ENCODE results near the gene SNX18.

DNA sequence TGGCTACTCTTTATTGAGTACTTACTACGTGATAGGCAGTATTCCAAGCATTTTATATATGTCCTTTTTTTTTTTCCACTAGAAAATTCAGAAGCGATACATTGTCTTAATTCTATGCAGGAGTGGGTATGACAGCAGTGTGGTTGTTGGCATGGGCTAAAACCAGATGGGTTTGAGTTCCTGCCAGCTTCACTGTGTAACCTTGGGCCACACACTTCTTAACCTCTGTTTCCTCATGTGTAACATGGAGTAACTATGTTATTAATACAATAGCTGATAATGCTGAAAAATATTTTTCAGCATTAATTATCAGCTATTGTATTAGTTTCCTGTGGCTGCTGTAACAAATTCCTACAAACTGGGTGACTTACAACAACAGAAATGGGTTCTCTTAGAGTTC, 12.0 kb downstream of the SNX18 start:
- TF ChIP-seq, protein P1, sequence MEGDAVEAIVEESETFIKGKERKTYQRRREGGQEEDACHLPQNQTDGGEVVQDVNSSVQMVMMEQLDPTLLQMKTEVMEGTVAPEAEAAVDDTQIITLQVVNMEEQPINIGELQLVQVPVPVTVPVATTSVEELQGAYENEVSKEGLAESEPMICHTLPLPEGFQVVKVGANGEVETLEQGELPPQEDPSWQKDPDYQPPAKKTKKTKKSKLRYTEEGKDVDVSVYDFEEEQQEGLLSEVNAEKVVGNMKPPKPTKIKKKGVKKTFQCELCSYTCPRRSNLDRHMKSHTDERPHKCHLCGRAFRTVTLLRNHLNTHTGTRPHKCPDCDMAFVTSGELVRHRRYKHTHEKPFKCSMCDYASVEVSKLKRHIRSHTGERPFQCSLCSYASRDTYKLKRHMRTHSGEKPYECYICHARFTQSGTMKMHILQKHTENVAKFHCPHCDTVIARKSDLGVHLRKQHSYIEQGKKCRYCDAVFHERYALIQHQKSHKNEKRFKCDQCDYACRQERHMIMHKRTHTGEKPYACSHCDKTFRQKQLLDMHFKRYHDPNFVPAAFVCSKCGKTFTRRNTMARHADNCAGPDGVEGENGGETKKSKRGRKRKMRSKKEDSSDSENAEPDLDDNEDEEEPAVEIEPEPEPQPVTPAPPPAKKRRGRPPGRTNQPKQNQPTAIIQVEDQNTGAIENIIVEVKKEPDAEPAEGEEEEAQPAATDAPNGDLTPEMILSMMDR (IDR thresholded peaks at IDR 0.05 in 2 of 3, conservative IDR thresholded peaks at IDR 0.05 in 1 of 3; ENCODE audit: borderline replicate concordance in 1 of 3, insufficient read depth in 1 of 3, low read depth in 2 of 3, low read length in 2 of 3) = no peak
- TF ChIP-seq POLR2A (IDR thresholded peaks at IDR 0.05; ENCODE audit: borderline replicate concordance, extremely low read depth, insufficient read depth, insufficient read length) (no peak), SP1 (IDR thresholded peaks at IDR 0.05; ENCODE audit: low read depth) (no peak), EZH2 (IDR thresholded peaks at IDR 0.05) (no peak), JUND (IDR thresholded peaks at IDR 0.05) (no peak), EGR1 (IDR thresholded peaks at IDR 0.05; ENCODE audit: low read depth) (no peak), YY1 (IDR thresholded peaks at IDR 0.05; ENCODE audit: extremely low read depth, insufficient replicate concordance, low read depth, low read length) (no peak), FOSL1 (IDR thresholded peaks at IDR 0.05; ENCODE audit: low read depth) (no peak), ELF1 (IDR thresholded peaks at IDR 0.05; ENCODE audit: borderline replicate concordance, low read depth) (no peak), POLR2AphosphoS5 (IDR thresholded peaks at IDR 0.05; ENCODE audit: low read depth, low read length) (no peak)
- TF ChIP-seq, protein P2, sequence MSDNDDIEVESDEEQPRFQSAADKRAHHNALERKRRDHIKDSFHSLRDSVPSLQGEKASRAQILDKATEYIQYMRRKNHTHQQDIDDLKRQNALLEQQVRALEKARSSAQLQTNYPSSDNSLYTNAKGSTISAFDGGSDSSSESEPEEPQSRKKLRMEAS (IDR thresholded peaks at IDR 0.05) = no peak
- TF ChIP-seq, protein P3, sequence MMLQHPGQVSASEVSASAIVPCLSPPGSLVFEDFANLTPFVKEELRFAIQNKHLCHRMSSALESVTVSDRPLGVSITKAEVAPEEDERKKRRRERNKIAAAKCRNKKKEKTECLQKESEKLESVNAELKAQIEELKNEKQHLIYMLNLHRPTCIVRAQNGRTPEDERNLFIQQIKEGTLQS (IDR thresholded peaks at IDR 0.05) = no peak
- TF ChIP-seq, protein P4, sequence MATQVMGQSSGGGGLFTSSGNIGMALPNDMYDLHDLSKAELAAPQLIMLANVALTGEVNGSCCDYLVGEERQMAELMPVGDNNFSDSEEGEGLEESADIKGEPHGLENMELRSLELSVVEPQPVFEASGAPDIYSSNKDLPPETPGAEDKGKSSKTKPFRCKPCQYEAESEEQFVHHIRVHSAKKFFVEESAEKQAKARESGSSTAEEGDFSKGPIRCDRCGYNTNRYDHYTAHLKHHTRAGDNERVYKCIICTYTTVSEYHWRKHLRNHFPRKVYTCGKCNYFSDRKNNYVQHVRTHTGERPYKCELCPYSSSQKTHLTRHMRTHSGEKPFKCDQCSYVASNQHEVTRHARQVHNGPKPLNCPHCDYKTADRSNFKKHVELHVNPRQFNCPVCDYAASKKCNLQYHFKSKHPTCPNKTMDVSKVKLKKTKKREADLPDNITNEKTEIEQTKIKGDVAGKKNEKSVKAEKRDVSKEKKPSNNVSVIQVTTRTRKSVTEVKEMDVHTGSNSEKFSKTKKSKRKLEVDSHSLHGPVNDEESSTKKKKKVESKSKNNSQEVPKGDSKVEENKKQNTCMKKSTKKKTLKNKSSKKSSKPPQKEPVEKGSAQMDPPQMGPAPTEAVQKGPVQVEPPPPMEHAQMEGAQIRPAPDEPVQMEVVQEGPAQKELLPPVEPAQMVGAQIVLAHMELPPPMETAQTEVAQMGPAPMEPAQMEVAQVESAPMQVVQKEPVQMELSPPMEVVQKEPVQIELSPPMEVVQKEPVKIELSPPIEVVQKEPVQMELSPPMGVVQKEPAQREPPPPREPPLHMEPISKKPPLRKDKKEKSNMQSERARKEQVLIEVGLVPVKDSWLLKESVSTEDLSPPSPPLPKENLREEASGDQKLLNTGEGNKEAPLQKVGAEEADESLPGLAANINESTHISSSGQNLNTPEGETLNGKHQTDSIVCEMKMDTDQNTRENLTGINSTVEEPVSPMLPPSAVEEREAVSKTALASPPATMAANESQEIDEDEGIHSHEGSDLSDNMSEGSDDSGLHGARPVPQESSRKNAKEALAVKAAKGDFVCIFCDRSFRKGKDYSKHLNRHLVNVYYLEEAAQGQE (IDR thresholded peaks at IDR 0.05; ENCODE audit: low read depth) = no peak
